Activated B cell treated with CpG ODN at 0.5 μM for 24 hours (primary cell): Measurements from ENCODE around the gene IRX5. TPM values are rescaled to one million over a fixed set of nuclear protein-coding genes. Genes with fewer than 3 reads are reported as not detected.
A peak's percentile ranks its signal among the peaks of the same experiment; 100 is the strongest.

Source experiments
- ATAC-seq: fragments of 200-7000 bp; cut with Tn5 transposase; one replicate; pipeline ENCODE4 v1.10.0; 2021; ENCODE audit warnings: low read depth, mild to moderate bottlenecking, moderate library complexity
- CTCF ChIA-PET: fragments of 350-600 bp; sonication (Branson Sonifier 250); formaldehyde crosslinking; loops from one replicate; lab custom pipeline; 2021; ENCODE audit warnings: antibody characterized with exemption; lab: Charles Lee
- POLR2A ChIA-PET: fragments of 350-600 bp; sonication (Branson Sonifier 250); formaldehyde crosslinking; loops from one replicate; lab custom pipeline; 2021; ENCODE audit warnings: antibody characterized with exemption; lab: Charles Lee
- DNase-seq: peaks from one replicate; pipeline ENCODE4 v3.0.0; 2022
- H3K27ac Mint-ChIP-seq: one replicate; pipeline ENCODE4 v1.8.0; 2020; ENCODE audit warnings: mixed read lengths
- H3K27me3 Mint-ChIP-seq: one replicate; pipeline ENCODE4 v1.8.0; 2021; ENCODE audit warnings: mixed read lengths
- H3K36me3 Mint-ChIP-seq: one replicate; pipeline ENCODE4 v1.8.0; 2021; ENCODE audit warnings: low read depth, mixed read lengths
- H3K4me1 Mint-ChIP-seq: one replicate; pipeline ENCODE4 v1.8.0; 2021; ENCODE audit warnings: mixed read lengths
- H3K4me3 Mint-ChIP-seq: one replicate; pipeline ENCODE4 v1.8.0; 2020; ENCODE audit warnings: mild to moderate bottlenecking, mixed read lengths
- H3K9me3 Mint-ChIP-seq: one replicate; pipeline ENCODE4 v1.8.0; 2020; ENCODE audit warnings: mixed read lengths
- intact Hi-C: fragments of 100-400 bp; cut with micrococcal nuclease; formaldehyde crosslinking; loops from one replicate; pipeline ENCODE4 v1.15.1; 2024
- total RNA-seq: library from RNA; stranded (reverse); gene quantifications from 2 replicates; pipeline ENCODE4 v1.2.3, GENCODE V29; 2022
- TF ChIP-seq, protein P1 (sequence below): fragments of 200-600 bp; IDR thresholded peaks from one replicate; pipeline ENCODE4 v1.8.0; 2022; ENCODE audit warnings: antibody characterized with exemption, mild to moderate bottlenecking

The IRX5 gene
- total RNA-seq, 1 donor from 2014 or later, result not detected

DNA sequence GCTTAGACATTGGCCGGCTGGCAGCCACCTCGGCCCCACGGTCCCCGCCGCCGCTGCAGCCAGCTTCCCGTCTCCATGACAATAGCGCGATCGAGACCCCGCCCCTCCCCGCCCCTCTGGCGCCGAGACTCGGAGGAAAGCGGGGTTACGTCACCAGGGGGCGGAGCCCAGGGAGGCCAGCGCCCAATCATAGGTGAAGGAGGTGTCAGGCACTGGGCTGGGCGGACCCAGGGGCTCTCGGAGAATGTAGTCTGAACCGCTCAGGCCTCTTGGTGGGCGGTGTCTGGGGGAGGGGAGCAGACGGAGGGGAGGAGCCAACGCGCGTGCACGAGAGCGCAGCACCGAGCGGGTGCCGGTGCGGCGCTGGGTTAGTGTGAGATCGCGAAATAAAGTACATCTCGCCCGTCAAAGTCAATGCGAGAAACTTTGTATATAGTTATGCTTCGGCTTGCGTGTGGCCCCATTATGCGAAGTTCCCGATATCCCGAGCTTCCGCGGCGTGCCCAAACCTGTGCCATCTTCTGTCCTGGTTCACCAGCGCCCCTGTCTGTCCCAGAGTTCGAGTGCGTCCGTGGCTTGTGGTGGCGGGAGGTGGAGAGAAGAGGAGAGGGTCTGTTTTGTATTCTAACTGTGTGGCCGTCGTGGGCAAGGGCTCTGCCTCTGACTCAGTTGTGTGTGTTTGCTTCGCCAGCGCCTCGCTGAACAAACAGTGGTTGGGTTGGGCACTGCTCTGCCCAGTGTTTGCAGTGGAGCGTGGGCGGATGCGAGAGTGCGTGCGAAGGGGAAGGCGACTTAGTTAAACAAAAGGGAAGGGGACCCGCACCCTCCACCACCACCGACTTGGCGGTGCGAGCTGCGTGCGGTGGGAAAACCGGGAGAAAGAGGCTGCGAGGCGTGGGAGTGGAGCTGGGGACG is 1.3 kb upstream of the IRX5 start:
- intact Hi-C loops, result loop anchor here (1.0 to 10.0 kb wide), 4 partner anchors 405 to 1495 kb away; partner anchors contain the start of genes AKTIP, RBL2 and RPGRIP1L
- H3K4me1 Mint-ChIP-seq, result peaks cover 31% of the 10 kb centered on the region
- H3K9me3 Mint-ChIP-seq, result no peaks in the 10 kb centered on the region
- POLR2A ChIA-PET, result no interaction called here
- TF ChIP-seq, protein P1, sequence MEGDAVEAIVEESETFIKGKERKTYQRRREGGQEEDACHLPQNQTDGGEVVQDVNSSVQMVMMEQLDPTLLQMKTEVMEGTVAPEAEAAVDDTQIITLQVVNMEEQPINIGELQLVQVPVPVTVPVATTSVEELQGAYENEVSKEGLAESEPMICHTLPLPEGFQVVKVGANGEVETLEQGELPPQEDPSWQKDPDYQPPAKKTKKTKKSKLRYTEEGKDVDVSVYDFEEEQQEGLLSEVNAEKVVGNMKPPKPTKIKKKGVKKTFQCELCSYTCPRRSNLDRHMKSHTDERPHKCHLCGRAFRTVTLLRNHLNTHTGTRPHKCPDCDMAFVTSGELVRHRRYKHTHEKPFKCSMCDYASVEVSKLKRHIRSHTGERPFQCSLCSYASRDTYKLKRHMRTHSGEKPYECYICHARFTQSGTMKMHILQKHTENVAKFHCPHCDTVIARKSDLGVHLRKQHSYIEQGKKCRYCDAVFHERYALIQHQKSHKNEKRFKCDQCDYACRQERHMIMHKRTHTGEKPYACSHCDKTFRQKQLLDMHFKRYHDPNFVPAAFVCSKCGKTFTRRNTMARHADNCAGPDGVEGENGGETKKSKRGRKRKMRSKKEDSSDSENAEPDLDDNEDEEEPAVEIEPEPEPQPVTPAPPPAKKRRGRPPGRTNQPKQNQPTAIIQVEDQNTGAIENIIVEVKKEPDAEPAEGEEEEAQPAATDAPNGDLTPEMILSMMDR, result no peak
- H3K4me3 Mint-ChIP-seq, result peak overlapping the region; percentile 88
- peak overlapping the region; percentile 43 for H3K27ac Mint-ChIP-seq
- peaks cover 53% of the 10 kb centered on the region for H3K27me3 Mint-ChIP-seq
- H3K36me3 Mint-ChIP-seq, result peaks cover 2% of the 10 kb centered on the region
- peak; percentile 89 for DNase-seq
- CTCF ChIA-PET, result no interaction called here
- ATAC-seq, result peak; percentile 95

DNA sequence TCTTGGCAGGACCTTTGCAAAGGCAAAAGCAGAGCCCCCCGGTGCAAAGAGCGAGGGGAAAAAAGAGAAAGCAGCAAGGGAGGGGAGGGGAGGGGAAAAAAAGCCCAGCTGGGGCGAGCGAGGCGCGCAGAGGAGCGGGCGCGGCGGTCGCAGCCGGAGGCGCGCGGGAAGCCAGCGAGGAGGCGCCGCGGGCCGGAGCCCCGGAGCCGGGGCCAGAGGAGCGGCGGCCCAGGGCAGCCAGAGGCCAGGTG is 129 bp downstream of the IRX5 start:
- ATAC-seq (no peak), DNase-seq (no peak)
- TF ChIP-seq, protein P1, result no peak
- H3K27me3 Mint-ChIP-seq, result peaks cover 59% of the 10 kb centered on the region
- peaks cover 31% of the 10 kb centered on the region for H3K4me1 Mint-ChIP-seq
- no peak overlapping the region for H3K27ac Mint-ChIP-seq
- no peaks in the 10 kb centered on the region for H3K9me3 Mint-ChIP-seq
- intact Hi-C loops, result no loop called here
- H3K36me3 Mint-ChIP-seq, result peaks cover 2% of the 10 kb centered on the region
- peak overlapping the region; percentile 88 for H3K4me3 Mint-ChIP-seq
- ChIA-PET CTCF (no interaction called here), POLR2A (no interaction called here)

DNA sequence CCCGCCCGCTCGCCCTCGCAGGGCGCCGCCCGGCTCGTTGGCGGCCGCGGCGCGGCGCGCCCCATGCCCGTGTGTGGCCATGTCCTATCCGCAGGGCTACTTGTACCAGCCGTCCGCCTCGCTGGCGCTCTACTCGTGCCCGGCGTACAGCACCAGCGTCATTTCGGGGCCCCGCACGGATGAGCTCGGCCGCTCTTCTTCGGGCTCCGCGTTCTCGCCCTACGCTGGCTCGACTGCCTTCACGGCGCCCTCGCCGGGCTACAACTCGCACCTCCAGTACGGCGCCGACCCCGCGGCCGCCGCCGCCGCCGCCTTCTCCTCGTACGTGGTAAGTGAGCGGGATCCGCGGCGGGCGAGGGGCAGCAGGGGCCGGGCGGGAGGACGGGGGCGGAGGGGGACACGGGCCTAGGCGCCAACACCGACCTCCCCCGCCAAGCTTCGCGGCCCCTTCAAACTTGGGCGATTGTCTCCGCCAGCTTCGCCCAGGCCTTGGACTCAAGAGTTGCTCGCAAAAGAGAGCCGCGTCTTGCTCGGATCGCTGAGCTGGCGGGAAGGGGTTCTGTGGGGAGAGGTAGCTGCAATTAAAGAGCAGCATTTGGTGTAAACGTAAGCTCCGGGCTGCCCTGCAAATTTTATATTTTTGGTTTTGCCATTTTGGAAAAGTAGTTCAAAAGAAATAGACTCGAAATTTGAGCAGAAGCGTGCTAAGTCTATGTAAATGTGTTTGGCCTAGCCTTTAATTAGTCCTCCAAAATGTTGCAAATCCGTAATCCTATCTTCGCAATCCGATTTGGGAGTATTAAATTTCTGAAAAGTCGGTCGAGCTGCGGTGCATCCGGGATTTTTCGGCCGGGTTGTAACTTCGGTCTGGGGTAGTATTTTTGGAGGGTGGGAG is 702 bp downstream of the IRX5 start:
- peaks cover 2% of the 10 kb centered on the region for H3K36me3 Mint-ChIP-seq
- H3K27ac Mint-ChIP-seq, result no peak overlapping the region
- peak overlapping the region; percentile 32 for H3K4me3 Mint-ChIP-seq
- intact Hi-C loops, result no loop called here
- ChIA-PET CTCF (no interaction called here), POLR2A (no interaction called here)
- H3K27me3 Mint-ChIP-seq, result peaks cover 57% of the 10 kb centered on the region
- H3K4me1 Mint-ChIP-seq, result peaks cover 32% of the 10 kb centered on the region
- no peak for DNase-seq
- no peak for ATAC-seq
- TF ChIP-seq, protein P1, result no peak
- H3K9me3 Mint-ChIP-seq, result no peaks in the 10 kb centered on the region

DNA sequence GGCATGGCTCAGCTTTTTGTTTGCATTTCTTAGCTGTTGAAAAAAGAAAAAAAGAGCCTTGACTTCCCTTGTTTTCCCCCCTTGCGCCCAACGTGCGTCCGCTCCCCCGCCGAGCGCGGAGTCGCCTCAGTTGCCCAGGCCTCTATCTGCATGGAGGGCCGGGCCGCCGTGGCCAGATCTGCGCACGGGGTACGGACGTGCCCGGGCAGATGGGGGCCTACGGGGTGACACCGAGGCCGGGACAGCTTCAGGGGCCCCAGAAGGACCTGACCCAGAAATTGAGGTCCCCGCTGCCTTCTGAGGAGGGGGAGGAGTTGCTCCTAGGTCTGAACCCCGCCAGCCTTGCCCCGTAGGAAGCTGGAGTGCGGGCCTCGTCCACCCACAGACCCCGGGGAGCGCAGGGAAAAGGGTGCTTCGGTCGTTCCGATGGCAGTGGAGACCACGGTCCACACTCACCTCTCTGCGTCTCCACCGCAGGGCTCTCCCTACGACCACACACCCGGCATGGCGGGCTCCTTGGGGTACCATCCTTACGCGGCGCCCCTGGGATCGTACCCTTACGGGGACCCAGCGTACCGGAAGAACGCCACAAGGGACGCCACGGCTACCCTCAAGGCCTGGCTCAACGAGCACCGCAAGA is 1.5 kb downstream of the IRX5 start:
- no peak for DNase-seq
- no peaks in the 10 kb centered on the region for H3K9me3 Mint-ChIP-seq
- peaks cover 2% of the 10 kb centered on the region for H3K36me3 Mint-ChIP-seq
- peaks cover 56% of the 10 kb centered on the region for H3K27me3 Mint-ChIP-seq
- no peak for ATAC-seq
- POLR2A ChIA-PET, result no interaction called here
- no peak overlapping the region for H3K27ac Mint-ChIP-seq
- H3K4me1 Mint-ChIP-seq, result peaks cover 39% of the 10 kb centered on the region
- no peak overlapping the region for H3K4me3 Mint-ChIP-seq
- TF ChIP-seq, protein P1, result no peak
- CTCF ChIA-PET, result no interaction called here
- intact Hi-C loops, result no loop called here
